Right lobe of liver (tissue), 4 donors: ENCODE results near the gene SLITRK2.

Experiments
- CTCF ChIP-seq, 4 donors: fragments of 200-600 bp in 3 of 4; fragments of 450-650 bp in 1 of 4; IDR thresholded peaks; one replicate each; pipeline versions ENCODE4 v1.5.1 to v1.8.0; 2016 to 2022; ENCODE audit warnings: antibody characterized with exemption in 4 of 4, mild to moderate bottlenecking in 2 of 4
- POLR2A ChIP-seq: fragments of 450-650 bp; IDR thresholded peaks from one replicate; pipeline ENCODE4 v1.6.1; 2017; ENCODE audit warnings: antibody characterized with exemption, mild to moderate bottlenecking
- donor health status: DM: no; HTN: no; CAD: no.
- donor health status: DM: no; HTN: no; CAD: no.
- donor health status: DM: no; HTN: yes; CAD: no.

GRCh38 chrX:145861818-145862217 lies 44.2 kb downstream of the SLITRK2 start:
- TF ChIP-seq CTCF (IDR thresholded peaks at IDR 0.05) (no peak), POLR2A (no peak)
